Right kidney (tissue), 1 donor: ENCODE measurements around the gene FHIP2A.
"Not testable (repeated sequence)": the region's sequence is repeated elsewhere in the genome, so short reads cannot be mapped to it uniquely, and the experiment has no call there.

ENCODE experiments used
- DNase-seq: peaks from one replicate; pipeline ENCODE4 v3.0.0-alpha.2; 2016

Gene FHIP2A

DNA sequence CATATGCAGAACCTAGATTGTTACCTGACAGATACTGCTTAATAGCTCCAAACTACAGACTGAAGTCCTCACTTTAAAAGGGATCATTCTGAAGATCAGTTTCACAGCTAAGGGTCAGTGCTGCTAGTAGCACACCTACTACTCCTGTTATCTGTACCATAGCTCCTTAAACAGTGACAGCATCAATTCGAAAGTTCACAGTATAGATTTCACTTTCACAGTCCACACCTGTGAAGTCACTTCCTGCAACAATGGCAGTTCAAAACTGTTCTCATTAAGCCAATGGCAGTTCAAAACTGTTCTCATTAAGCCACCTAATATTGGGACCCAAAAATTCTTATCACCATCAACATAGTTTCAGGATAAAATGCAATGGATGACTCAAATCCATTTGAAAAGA lies 10.7 kb upstream of the FHIP2A start:
- DNase-seq, result no peak

DNA sequence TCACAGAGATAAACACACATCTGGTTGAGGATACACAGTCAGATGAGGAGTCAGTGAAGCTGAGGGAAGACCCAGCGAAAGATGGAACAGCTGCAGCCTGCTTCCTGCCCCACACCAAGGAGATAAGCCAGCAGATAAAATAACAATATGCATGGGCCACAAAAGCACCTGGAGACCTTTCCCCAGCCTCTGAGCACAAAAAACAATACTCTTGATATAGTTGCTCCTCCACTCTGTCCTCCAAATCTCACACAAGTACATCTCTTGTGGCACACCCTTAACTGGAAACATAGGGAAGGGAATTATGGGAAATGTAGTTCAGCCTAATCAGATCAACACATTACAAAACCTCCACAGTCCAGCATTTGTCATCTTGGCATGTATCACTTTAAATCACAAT lies 9.7 kb upstream of the FHIP2A start:
- no peak for DNase-seq

DNA sequence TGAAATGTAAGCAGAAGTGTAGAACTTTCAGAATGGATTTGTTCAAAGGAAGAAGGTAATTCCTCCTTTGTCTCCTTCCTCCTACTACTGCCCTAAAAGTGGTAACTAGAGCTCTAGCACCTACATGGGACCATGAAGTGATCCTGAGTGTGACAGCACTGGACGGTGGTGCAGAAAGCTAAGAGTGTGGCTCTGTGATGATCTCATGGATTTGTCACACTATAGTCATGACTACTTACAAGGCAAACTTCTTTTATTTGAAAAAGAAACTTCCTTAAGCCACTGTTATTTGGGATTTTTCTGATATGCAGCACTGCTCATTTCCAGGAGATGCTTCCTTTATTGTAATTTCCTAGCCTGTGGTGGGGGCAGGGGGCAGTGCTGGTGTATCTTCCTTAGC lies 5.8 kb upstream of the FHIP2A start:
- no peak for DNase-seq

DNA sequence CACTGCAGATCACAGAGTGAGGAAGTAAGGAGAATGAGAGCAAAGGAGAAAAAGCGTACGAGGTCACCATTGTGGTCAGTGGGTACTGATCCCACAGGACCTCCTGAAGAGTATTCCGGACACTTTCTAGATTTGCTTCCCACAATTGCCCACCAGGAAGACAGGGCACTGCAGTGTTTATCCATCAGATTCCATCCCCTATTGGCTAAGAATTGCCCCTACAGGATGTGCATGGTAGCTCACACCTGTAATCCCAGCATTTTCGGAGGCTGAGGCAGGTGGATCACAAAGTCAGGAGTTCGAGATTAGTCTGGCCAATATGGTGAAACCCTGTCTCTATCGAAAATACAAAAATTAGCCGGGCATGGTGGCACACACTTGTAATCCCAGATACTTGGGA lies 5.3 kb upstream of the FHIP2A start:
- no peak for DNase-seq

- no peak for DNase-seq
Observed at GRCh38 chr10:114819322-114819721, 2.3 kb upstream of the FHIP2A start.

DNA sequence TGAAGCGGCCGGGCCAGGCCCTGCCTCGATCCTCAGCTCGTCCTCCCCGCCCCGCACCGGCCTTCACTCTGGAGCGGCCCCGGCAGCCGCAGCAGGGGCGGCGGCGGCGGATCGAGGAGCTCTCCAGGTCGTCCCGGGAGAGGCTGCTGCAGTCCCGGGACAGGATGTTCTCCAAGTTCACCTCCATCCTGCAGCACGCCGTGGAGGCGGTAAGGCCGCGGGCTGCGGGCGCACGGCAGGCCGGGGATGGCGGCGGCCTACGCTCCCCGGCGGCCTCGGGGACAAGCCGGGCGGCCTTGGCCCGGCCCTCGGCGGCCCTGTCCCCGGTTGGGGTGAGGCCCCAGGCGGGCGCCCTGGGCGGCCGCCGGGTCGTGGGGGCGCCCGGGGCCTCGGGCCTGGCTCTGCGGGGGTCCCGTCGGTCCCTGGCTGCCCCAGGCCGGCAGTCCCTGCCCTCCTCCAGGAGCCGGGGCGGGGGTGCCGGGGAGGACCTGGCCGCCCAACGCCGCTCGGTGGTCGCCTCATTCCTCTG lies 399 bp downstream of the FHIP2A start:
- peak; percentile 95 for DNase-seq

GRCh38 chr10:114822444-114823076 lies 980 bp downstream of the FHIP2A start:
- peak; percentile 86 for DNase-seq

DNA sequence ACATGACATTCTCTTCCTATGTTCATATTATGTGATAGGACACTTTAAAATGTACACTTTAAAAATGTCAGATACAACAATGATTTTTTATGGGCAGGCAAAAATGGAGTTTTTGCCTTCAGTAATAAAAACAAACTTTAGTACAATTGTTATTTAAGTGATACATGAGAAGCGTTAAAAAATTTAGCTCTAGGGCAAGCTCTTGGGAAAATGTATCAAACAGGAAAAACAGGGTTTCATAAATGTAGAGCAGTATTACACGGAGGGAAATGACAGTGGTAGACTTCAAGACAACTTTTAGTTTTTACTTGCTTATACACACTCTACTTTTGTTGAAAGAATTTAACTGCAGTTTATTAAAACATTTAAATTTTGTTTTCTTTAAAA lies 1.5 kb downstream of the FHIP2A start:
- no peak for DNase-seq

GRCh38 chr10:114824391-114824790 lies 2.8 kb downstream of the FHIP2A start:
- DNase-seq, result no peak

DNA sequence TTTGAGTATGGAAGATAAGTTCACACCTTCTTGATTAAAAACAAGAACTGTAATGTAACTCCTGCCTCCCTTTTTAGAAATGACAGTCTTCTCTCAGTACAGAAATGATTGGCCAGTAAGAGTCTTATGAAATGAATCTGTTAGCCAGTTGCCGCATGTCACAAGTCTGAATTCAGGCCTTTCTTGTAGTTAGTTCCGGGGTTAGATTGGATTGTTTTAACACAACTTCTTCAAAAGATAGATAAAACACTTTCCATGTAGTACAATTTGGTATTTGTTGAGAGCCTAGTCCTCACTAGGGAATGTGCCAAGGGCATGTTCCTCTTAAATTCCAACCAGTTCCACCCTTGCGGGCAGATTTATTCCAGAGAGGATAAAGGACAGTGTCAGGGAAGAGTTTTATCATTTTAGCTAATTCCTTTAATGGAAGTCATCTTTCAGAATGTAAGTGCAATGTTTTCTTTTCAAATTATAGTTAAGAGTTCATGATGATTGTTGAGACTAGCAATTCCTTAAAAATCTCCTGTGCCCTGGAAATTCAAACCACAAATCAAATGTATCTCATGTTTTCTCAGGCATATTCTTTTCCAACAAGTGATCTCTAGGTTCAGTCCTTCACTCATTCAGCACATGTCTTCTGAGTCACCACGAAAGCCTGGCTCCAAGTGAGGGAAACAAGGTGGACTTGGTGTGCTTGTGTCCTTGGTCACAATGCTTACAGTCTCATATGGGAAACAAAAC lies 4.1 kb downstream of the FHIP2A start:
- no peak for DNase-seq

- DNase-seq, result no peak
Observed at GRCh38 chr10:114829160-114829909, 7.8 kb downstream of the FHIP2A start.

DNA sequence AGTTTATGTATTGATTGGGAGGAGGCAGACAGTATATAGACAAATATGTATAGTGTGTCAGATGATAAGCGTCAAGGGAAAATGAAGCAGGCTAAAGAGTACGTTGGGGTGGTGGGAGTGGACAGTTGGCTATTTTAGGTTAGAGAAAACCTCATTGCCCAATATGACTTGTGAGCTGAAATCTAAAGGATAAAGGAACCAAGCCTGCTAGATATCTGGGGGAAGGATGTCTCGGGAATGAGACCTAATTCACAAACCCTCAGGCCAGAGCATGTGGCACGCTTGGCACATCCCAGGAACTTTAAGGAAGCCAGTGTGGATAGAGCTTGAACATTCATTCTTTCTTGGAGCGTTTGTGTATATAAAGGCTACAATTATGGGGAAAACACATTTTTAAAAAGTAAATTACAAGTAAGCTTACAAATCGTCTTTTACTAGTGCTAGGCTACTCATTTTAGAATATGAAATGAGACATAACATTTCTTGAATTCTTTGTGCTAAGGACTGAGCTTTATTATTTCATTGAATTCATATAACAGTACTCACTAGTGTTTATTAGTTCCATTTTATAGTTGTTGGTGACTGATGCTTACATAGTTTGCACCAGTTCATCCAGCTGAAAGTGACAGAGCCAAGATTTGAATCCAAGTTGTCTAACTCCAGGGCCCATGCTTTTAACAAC lies 9.7 kb downstream of the FHIP2A start:
- DNase-seq, result no peak

GRCh38 chr10:114837690-114838089 lies 16.1 kb downstream of the FHIP2A start:
- no peak for DNase-seq

- DNase-seq, result no peak
Observed at GRCh38 chr10:114839901-114840300, 18.3 kb downstream of the FHIP2A start.

GRCh38 chr10:114845978-114846693 lies 24.6 kb downstream of the FHIP2A start:
- no peak for DNase-seq

DNA sequence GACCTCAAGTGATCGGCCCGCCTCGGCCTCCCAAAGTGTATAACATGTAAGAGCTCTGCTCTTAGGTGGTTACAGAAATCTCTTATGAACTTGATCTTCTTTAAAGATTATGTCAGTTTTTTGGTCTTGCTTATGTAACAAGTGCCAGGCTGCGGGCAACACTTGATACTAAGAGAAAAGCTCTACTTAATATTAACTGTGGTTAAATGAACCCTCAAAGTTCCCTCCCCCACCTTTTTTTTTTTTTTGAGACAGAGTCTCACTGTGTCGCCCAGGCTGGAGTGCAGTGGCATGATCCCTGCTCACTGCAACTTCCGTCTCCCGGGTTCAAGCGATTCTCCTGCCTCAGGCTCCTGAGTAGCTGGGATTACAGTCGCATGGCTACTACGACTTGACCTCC lies 25.9 kb downstream of the FHIP2A start:
- not testable (repeated sequence) for DNase-seq

DNA sequence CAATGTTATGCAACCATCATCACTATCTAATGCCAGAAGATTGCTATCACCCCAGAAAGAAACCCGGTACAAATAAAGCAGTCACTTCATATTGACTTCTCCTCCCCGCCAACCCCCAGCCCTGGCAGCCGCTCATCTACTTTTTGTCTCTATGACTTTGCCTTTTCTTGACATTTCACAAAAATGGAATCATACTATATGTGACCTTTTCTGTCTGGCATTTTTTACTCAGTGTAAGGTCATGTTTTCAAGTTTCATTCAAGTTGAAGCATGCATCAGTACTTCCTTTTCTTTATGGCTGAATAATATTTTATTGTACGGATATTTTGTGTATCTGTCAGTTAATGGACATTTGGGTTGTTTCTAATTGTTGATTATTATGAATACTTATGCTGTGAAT lies 28.1 kb downstream of the FHIP2A start:
- DNase-seq, result no peak

GRCh38 chr10:114850126-114850525 lies 28.5 kb downstream of the FHIP2A start:
- no peak for DNase-seq

GRCh38 chr10:114851336-114851735 lies 29.8 kb downstream of the FHIP2A start:
- no peak for DNase-seq

GRCh38 chr10:114852197-114852596 lies 30.6 kb downstream of the FHIP2A start:
- DNase-seq, result no peak

DNA sequence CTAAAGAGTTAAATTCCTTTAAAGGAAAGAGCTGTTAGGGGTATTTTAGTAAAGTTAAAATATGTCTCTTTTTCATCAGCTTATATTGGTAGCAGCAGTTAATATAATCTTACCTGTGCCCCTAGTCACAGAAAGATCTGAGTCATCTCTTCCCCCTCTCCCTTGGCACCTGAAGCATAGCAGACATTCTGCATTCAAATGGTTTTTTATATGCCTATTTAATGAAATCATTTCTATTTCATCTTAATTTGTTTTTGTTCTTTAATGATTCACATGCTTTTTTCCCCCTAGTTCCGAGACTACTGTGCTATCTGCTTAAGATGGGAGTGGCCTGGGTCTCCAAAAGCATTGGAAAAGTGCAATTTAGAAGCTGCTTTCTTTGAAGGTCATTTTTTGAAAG lies 33.3 kb downstream of the FHIP2A start:
- DNase-seq, result no peak
